ENCODE measurements around the gene INVS. TPM values are rescaled to one million over a fixed set of nuclear protein-coding genes. Genes with fewer than 3 reads are reported as not detected.

The INVS gene
- total and polyA plus RNA-seq, 2 of the 4 experiments (the other 2 are of a cell fraction), result 9.2 to 33.5 TPM

- dilution Hi-C loops (cut with HindIII; ENCODE audit: low sequenced_read_pairs, unreplicated experiment), result no loop called here
- H3K4ac ChIP-seq (ENCODE audit: low read depth, low read length), result no peak overlapping the region
- DNase-seq (no peak), ATAC-seq (ENCODE audit: low read depth) (no peak)
- ChIA-PET CTCF (interaction anchor here (0.6 kb wide), 1 partner anchor 28 kb away, joined by 3 read pairs; no protein-coding TSS in a partner anchor), POLR2A (ENCODE audit: unreplicated experiment) (no interaction called here)
- no peaks in the 10 kb centered on the region for H3K9me3 ChIP-seq (ENCODE audit: control insufficient read depth, insufficient read depth, low read length)
- TF ChIP-seq USF2 (IDR thresholded peaks at IDR 0.05; ENCODE audit: low read depth, low read length), result no peak
- no peak for TF ChIP-seq CHD1 (IDR thresholded peaks at IDR 0.05; ENCODE audit: low read depth, low read length)
- TF ChIP-seq POLR2A (IDR thresholded peaks at IDR 0.05; ENCODE audit: low read depth, low read length), result no peak
- TF ChIP-seq BHLHE40 (IDR thresholded peaks at IDR 0.05; ENCODE audit: low read depth, low read length), result no peak
- no peak for TF ChIP-seq ELK1 (IDR thresholded peaks at IDR 0.05; ENCODE audit: borderline replicate concordance, low read depth, low read length)
- TF ChIP-seq CEBPB (IDR thresholded peaks at IDR 0.05; ENCODE audit: low read depth, low read length), result no peak
- TF ChIP-seq FOS (IDR thresholded peaks at IDR 0.05; ENCODE audit: low read depth, low read length), result no peak
- no peak for TF ChIP-seq RFX5 (IDR thresholded peaks at IDR 0.05; ENCODE audit: low read depth, low read length)
- H2AK5ac ChIP-seq (ENCODE audit: low read depth, low read length), result no peak overlapping the region
- no peak overlapping the region for H2BK5ac ChIP-seq (ENCODE audit: low read depth, low read length, poor library complexity, severe bottlenecking)
- in situ Hi-C loops (cut with MboI; ENCODE audit: low sequenced_read_pairs), result loop anchor here (10.0 to 25.0 kb wide), 3 partner anchors 196 to 959 kb away; partner anchors contain the start of gene NR4A3
- peaks cover 0 to 3% of the 10 kb centered on the region in 2 experiments; a peak in 1 of 4 replicates for H3K79me1 ChIP-seq (ENCODE audit: low read depth in 1 of 2, low read length in 2 of 2)
- no peak overlapping the region for H4K91ac ChIP-seq (ENCODE audit: insufficient read depth, low read depth, low read length)
- H2BK15ac ChIP-seq (ENCODE audit: low read depth, low read length), result no peak overlapping the region
- no peak overlapping the region for H4K5ac ChIP-seq (ENCODE audit: low read depth, low read length)
- H3K9ac ChIP-seq (ENCODE audit: low read depth, low read length), result no peak overlapping the region
- no peak overlapping the region for H2AK9ac ChIP-seq (replicated peaks; ENCODE audit: low read depth, low read length, poor library complexity)
- H3K4me1 ChIP-seq (ENCODE audit: control insufficient read depth, insufficient read depth, low read length), result peaks cover 2% of the 10 kb centered on the region
- H3K4me2 ChIP-seq (ENCODE audit: low read depth, low read length), result no peak overlapping the region
- no peak overlapping the region for H2BK120ac ChIP-seq (ENCODE audit: low read depth, low read length)
- H3K23ac ChIP-seq (ENCODE audit: low read depth, low read length), result no peak overlapping the region
- no peaks in the 10 kb centered on the region for H4K20me1 ChIP-seq (ENCODE audit: insufficient read depth, low read length)
- no peak overlapping the region for H3K27ac ChIP-seq (ENCODE audit: insufficient read depth, low read length)
- WGBS, 2 experiments (ENCODE audit: extremely low coverage in 2 of 2, insufficient read length in 1 of 2), result no CpG with 5 or more reads among the region's 1 CpG
- no peaks in the 10 kb centered on the region for H3K36me3 ChIP-seq (ENCODE audit: control insufficient read depth, insufficient read depth, low read length)
- no TSS peak for BruUV-seq (replicated peaks)
- H3K27me3 ChIP-seq (ENCODE audit: control insufficient read depth, insufficient read depth, low read length), result no peaks in the 10 kb centered on the region
- H2AFZ ChIP-seq (replicated peaks; ENCODE audit: low read length, poor library complexity), result no peak overlapping the region
- H3K14ac ChIP-seq (replicated peaks; ENCODE audit: low read depth, low read length), result no peak overlapping the region
- H3K18ac ChIP-seq (ENCODE audit: low read depth, low read length), result no peak overlapping the region
- H2BK20ac ChIP-seq (ENCODE audit: low read depth, low read length), result no peak overlapping the region
- no peak overlapping the region for H4K8ac ChIP-seq (ENCODE audit: low read depth in 2 of 2, low read length in 2 of 2)
- H3K4me3 ChIP-seq (ENCODE audit: insufficient read depth, low read depth, low read length), result no peak overlapping the region
- intact Hi-C loops (cut with micrococcal nuclease), result loop anchor here (5.0 kb wide), 6 partner anchors 101 to 954 kb away; partner anchors contain the start of gene NR4A3
- no peaks in the 10 kb centered on the region for H3K9me1 ChIP-seq (ENCODE audit: insufficient read depth, low read length)
- no peak overlapping the region for H3K56ac ChIP-seq (ENCODE audit: extremely low read depth, insufficient read depth, low read length)
These were observed 121.9 kb downstream of the INVS start for GRCh38 chr9:100220936-100221335.
